Iris pigment epithelial cell (primary cell): ENCODE results near the gene ANK3.
A peak's percentile ranks its signal among the peaks of the same experiment; 100 is the strongest.

Source experiments
- DNase-seq: peaks from one replicate; pipeline ENCODE4 v3.0.0-alpha.2; 2011; ENCODE audit warnings: low read depth

The ANK3 gene

GRCh38 chr10:60277656-60278055 is 112.0 kb downstream of the ANK3 start:
- no peak for DNase-seq

- DNase-seq, result no peak
Observed at GRCh38 chr10:60276232-60276631, 113.4 kb downstream of the ANK3 start.

- no peak for DNase-seq
Observed at GRCh38 chr10:60271319-60272040, 118.2 kb downstream of the ANK3 start.

GRCh38 chr10:60270426-60270825 is 119.2 kb downstream of the ANK3 start:
- peak; percentile 22 for DNase-seq

GRCh38 chr10:60267802-60268201 is 121.9 kb downstream of the ANK3 start:
- no peak for DNase-seq

GRCh38 chr10:60266513-60266912 is 123.2 kb downstream of the ANK3 start:
- DNase-seq, result no peak

GRCh38 chr10:60262647-60263126 is 127.0 kb downstream of the ANK3 start:
- no peak for DNase-seq

GRCh38 chr10:60260321-60260720 is 129.4 kb downstream of the ANK3 start:
- no peak for DNase-seq

- no peak for DNase-seq
Observed at GRCh38 chr10:60258429-60258797, 131.3 kb downstream of the ANK3 start.

GRCh38 chr10:60257767-60258428 is 131.8 kb downstream of the ANK3 start:
- DNase-seq, result no peak

- DNase-seq, result no peak
Observed at GRCh38 chr10:60254776-60255175, 134.9 kb downstream of the ANK3 start.

GRCh38 chr10:60253484-60253883 is 136.2 kb downstream of the ANK3 start:
- DNase-seq, result no peak

DNA sequence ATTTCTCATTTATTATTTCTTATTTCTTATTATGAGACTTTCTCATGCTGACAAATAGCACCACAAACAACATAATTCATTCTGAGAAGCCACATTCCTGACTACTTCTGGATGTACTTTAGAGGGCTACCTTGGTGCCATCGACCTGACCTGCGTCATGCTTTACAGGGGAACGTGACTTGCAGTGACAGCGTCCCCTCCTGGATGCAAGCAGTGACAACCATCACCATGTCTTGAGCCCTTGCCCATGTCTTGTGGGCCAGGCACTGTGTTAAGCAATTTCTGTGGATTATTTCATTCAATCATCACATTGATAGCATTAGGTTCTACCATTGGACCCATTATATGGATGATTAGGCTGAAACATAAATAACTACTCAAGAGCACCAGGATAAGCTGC is 137.0 kb downstream of the ANK3 start:
- DNase-seq, result no peak

- DNase-seq, result no peak
Observed at GRCh38 chr10:60246382-60246781, 143.3 kb downstream of the ANK3 start.

DNA sequence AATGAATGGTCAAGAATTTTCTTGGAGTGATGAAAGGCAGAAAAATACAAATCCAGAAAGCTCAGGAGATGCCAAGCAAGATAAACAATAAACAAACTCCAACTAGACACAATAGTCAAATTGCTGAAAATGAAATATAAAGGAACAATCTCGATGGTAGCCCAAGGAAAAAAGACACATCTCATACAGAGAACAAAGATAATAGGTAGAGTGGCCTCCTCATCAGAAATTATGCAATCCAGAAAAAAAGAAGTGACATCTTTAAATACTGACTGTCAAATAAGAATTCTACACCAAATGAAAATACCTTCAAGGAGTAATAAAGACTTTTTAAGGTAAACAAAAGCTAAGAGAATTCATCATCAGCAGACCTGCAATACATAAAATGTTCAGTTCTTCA is 150.4 kb downstream of the ANK3 start:
- no peak for DNase-seq

- DNase-seq, result no peak
Observed at GRCh38 chr10:60238759-60239100, 150.9 kb downstream of the ANK3 start.

DNA sequence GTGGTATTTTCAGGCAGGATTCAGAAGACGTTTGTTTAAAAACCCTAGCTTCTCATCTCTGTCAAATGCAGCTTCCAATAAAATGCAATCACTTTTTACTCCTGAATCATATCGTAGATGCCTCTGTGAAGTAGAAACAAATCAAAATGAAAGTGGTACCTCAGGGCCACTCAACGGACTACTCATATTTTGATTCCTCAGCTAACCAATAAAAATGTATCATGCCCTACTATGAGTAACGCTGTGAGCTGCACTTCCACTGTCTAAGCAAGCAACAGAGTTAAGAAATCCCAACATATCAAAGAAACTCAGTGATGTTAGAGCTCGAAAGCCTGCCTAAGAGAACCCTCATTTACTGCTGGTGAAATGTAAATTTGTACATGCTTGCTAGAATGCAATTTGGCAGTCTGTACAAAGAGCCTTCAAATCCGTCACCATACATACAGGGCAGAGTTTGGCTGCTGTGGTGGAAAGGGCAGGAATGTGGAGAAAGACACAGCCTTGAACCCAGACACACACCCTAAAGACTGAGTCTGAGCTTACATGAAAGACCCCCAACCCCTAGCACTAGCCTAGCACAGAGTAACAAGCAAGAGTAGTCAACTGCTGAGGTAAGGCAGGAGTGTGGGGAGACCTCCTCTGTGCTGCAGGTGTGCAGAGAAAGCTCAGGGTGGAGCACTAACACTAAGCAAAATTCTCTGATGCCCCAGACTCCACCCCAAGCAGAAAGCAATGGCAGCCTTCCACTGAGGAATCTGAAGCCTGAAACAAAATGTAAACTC is 151.5 kb downstream of the ANK3 start:
- peak; percentile 69 for DNase-seq

DNA sequence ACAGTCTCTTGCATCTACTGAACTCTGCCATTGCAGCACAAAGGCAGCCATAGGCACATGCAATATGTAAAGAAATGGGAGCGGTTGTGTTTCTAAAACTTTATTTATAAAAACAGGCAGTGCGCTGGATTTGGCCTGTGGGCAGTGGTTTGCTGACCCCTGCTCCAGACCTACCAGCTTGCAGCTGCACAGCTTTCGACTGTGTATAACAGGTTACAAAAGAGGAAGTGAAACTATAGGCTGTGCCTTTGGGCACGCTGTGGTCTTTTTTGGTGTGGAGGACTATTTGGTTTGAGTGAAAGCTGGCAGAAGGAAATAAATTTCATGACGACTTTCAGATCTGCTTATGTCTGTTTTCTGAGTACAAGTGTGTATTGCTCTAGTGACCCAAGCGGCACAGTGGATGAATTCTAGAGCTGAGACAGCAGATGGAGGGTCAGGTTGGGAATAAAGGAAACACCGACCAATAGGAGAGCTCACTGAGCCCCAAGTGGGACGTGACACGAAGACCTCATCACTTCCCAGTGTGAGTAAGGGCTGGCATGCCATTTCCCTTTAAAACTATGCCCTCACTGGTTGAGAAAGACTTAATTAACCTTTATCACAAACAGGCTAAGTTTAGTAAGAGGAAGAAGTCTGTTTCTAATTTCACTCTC is 152.7 kb downstream of the ANK3 start:
- peak; percentile 7 for DNase-seq

GRCh38 chr10:60235001-60235400 is 154.7 kb downstream of the ANK3 start:
- DNase-seq, result peak; percentile 55

DNA sequence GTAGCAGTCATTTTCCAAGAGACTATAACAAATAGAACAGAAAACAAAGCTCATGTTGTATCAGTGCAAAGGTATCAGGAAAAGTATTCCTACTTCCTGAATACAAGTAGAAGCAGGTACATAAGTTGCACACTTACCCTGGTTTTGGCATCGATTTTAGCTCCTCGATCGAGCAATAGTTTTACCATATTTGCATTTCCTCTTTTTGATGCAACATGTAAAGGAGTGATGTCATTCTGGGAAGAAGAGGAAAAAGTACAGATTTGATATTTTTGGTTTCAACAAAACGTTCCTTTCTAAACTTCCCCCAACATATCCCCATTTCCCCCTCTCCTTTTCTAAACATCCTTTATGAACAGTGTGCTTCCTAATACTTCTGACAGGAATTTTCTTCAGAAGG is 155.1 kb downstream of the ANK3 start:
- no peak for DNase-seq

- DNase-seq, result peak; percentile 59
Observed at GRCh38 chr10:60230892-60231291, 158.8 kb downstream of the ANK3 start.

DNA sequence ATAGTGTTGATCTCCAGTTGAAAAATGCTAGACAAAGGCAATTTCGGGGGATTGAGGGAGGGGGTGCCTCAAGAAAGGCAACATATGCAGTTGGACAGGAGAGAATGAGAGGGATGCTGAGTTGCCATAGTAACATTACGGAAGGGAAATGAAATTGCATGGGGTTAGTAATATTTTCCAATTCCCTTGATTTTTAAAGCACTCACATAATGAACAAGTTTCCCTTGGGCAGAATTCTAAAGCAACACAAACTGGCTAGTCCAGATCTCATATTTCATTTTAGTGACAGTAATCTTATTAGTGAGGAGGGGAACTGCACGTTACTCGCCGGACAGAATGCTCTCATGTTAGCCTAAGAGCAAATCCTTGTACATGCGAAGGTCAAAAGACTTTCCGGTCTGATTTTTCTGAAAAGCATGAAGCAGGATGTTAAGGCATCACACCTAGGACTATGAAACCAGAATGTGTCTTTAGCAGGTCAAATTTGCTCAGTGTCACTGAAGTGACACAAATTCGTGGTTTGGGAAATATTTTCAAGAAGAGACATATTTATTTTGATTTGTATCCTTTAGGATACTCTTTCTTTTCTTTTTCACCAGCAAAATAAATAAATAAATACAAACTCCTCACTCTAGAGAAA is 165.5 kb downstream of the ANK3 start:
- no peak for DNase-seq
